ENCODE results near the gene RNF212B. TPM values are rescaled to one million over a fixed set of nuclear protein-coding genes. Genes with fewer than 3 reads are reported as not detected.
"Not testable (repeated sequence)": the region's sequence is repeated elsewhere in the genome, so short reads cannot be mapped to it uniquely, and the experiment has no call there.

RNF212B gene
- total and polyA plus RNA-seq, 2 donors (not counting 3 experiments of a cell fraction or from before 2014, with no cell fraction given): not detected

DNA sequence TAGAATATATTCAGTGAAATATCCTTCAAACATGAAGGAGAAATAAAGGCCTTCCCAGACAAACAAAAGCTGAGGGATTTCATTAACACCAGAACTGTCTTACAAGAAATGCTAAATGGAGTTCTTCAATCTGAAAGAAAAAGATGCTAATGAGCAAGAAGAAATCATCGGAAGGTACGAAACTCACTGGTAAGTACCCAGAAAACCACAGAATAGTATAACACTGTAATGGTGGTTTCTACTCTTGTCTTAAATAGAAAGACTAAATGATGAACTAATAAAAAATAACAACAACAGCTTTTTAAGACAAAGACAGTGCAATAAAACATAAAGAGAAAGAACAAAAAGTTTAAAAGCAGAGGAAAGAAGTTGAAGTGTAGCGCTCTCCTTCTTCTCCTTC, 18.7 kb upstream of the RNF212B start:
- Histone ChIP-seq H3K27me3 (ENCODE audit: control insufficient read depth in 2 of 2, insufficient read depth in 2 of 2, low read length in 2 of 2) (peaks cover 0 to 3% of the 10 kb centered on the region in 2 experiments), H3K36me3 (ENCODE audit: control insufficient read depth in 2 of 2, extremely low read depth in 1 of 2, insufficient read depth in 2 of 2, low read length in 2 of 2) (no peaks in the 10 kb centered on the region), H3K9ac (replicated peaks; ENCODE audit: extremely low read depth, insufficient read depth, low read length) (no peak overlapping the region), H3K4me2 (ENCODE audit: insufficient read depth, low read length) (no peak overlapping the region), H3K9me3 (replicated peaks; ENCODE audit: control insufficient read depth, insufficient read depth, low read length) (no peaks in the 10 kb centered on the region), H3K79me2 (ENCODE audit: control insufficient read depth, insufficient read depth, low read length) (no peaks in the 10 kb centered on the region), H3K4me1 (ENCODE audit: control insufficient read depth, extremely low read depth, insufficient read depth, low read length) (no peaks in the 10 kb centered on the region), H3K9me1 (replicated peaks; ENCODE audit: control insufficient read depth, extremely low read depth, insufficient read depth, low read length) (no peaks in the 10 kb centered on the region), H3K4me3 (replicated peaks in 1 of 3; ENCODE audit: insufficient read depth in 1 of 3, low read depth in 1 of 3, low read length in 3 of 3) (no peak overlapping the region), H2AFZ (ENCODE audit: low read depth, low read length) (no peak overlapping the region), H3K27ac (ENCODE audit: insufficient read depth, low read depth, low read length) (no peak overlapping the region), H4K20me1 (replicated peaks; ENCODE audit: control insufficient read depth, extremely low read depth, insufficient read depth, low read length) (no peaks in the 10 kb centered on the region)
- FAIRE-seq (no peak), DNase-seq (ENCODE audit: low read depth, low spot score) (no peak)
- dilution Hi-C loops (cut with MboI; ENCODE audit: extremely low pct_ligation_motif_present, low sequenced_read_pairs): no loop called here
- POLR2A ChIA-PET: no interaction called here
- TF ChIP-seq GATA2 (IDR thresholded peaks at IDR 0.05; ENCODE audit: insufficient read depth, insufficient read length, low read depth, low read length): no peak
- TF ChIP-seq, protein P1, sequence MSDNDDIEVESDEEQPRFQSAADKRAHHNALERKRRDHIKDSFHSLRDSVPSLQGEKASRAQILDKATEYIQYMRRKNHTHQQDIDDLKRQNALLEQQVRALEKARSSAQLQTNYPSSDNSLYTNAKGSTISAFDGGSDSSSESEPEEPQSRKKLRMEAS (IDR thresholded peaks at IDR 0.05; ENCODE audit: insufficient read depth, insufficient read length): no peak
- TF ChIP-seq, protein P2, sequence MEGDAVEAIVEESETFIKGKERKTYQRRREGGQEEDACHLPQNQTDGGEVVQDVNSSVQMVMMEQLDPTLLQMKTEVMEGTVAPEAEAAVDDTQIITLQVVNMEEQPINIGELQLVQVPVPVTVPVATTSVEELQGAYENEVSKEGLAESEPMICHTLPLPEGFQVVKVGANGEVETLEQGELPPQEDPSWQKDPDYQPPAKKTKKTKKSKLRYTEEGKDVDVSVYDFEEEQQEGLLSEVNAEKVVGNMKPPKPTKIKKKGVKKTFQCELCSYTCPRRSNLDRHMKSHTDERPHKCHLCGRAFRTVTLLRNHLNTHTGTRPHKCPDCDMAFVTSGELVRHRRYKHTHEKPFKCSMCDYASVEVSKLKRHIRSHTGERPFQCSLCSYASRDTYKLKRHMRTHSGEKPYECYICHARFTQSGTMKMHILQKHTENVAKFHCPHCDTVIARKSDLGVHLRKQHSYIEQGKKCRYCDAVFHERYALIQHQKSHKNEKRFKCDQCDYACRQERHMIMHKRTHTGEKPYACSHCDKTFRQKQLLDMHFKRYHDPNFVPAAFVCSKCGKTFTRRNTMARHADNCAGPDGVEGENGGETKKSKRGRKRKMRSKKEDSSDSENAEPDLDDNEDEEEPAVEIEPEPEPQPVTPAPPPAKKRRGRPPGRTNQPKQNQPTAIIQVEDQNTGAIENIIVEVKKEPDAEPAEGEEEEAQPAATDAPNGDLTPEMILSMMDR (IDR thresholded peaks at IDR 0.05; ENCODE audit: extremely low read depth in 1 of 2, insufficient read depth in 1 of 2, low read depth in 1 of 2, low read length in 2 of 2): no peak
- no peak for TF ChIP-seq MYC (IDR thresholded peaks at IDR 0.05; ENCODE audit: low read depth, low read length)
- TF ChIP-seq POLR2AphosphoS5 (IDR thresholded peaks at IDR 0.05; ENCODE audit: insufficient read depth, low read depth, low read length): no peak
- no peak for TF ChIP-seq JUN (IDR thresholded peaks at IDR 0.05; ENCODE audit: borderline replicate concordance, insufficient read depth, insufficient read length, low read depth)
- TF ChIP-seq EZH2 (IDR thresholded peaks at IDR 0.05; ENCODE audit: borderline replicate concordance, low read depth, low read length, severe bottlenecking): no peak
- no peak for TF ChIP-seq POLR2A (IDR thresholded peaks at IDR 0.05; ENCODE audit: low read depth, low read length)
- no peak for TF ChIP-seq FOS (IDR thresholded peaks at IDR 0.05; ENCODE audit: borderline replicate concordance, insufficient read depth, low read length)
- intact Hi-C loops (cut with micrococcal nuclease): no loop called here
- BruUV-seq (replicated peaks): no TSS peak
- CTCF ChIA-PET: interaction anchor here (0.9 kb wide), 1 partner anchor 32 kb away, joined by 3 read pairs; no protein-coding TSS in a partner anchor

DNA sequence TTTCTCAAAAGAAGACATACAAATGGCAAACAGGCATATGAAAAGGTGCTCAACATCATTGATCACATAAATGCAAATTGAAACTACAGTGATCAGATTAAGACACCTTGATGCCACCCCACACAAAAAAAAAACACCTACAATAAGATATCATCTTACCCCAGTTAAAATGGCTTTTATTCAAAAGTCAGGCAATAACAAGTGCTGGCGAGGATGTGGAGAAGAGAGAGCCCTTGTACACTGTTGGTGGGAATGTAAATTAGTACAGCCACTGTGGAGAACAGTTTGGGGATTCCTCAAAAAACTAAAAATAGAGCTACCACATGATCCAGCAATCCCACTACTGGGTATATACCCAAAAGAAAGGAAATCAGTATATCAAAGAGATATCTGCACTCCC, 12.8 kb upstream of the RNF212B start:
- BruUV-seq (replicated peaks); FAIRE-seq: not testable (repeated sequence)
- CTCF ChIA-PET: interaction anchor here (0.6 to 1.8 kb wide), 3 partner anchors 9 to 104 kb away, joined by 4 to 7 read pairs (median 4); no protein-coding TSS in a partner anchor

More for the DNA sequence above, 12.8 kb upstream of the RNF212B start:
- dilution Hi-C loops (cut with MboI; ENCODE audit: extremely low pct_ligation_motif_present, low sequenced_read_pairs); H3K79me2 ChIP-seq (ENCODE audit: control insufficient read depth, insufficient read depth, low read length); H4K20me1 ChIP-seq (replicated peaks; ENCODE audit: control insufficient read depth, extremely low read depth, insufficient read depth, low read length); H3K36me3 ChIP-seq (ENCODE audit: control insufficient read depth in 2 of 2, extremely low read depth in 1 of 2, insufficient read depth in 2 of 2, low read length in 2 of 2); H3K9ac ChIP-seq (replicated peaks; ENCODE audit: extremely low read depth, insufficient read depth, low read length); DNase-seq (ENCODE audit: low read depth, low spot score); H3K4me1 ChIP-seq (ENCODE audit: control insufficient read depth, extremely low read depth, insufficient read depth, low read length); H3K27me3 ChIP-seq (ENCODE audit: control insufficient read depth in 2 of 2, insufficient read depth in 2 of 2, low read length in 2 of 2); H3K9me1 ChIP-seq (replicated peaks; ENCODE audit: control insufficient read depth, extremely low read depth, insufficient read depth, low read length); intact Hi-C loops (cut with micrococcal nuclease); H2AFZ ChIP-seq (ENCODE audit: low read depth, low read length); H3K4me2 ChIP-seq (ENCODE audit: insufficient read depth, low read length); H3K4me3 ChIP-seq (replicated peaks in 1 of 3; ENCODE audit: insufficient read depth in 1 of 3, low read depth in 1 of 3, low read length in 3 of 3); H3K27ac ChIP-seq (ENCODE audit: insufficient read depth, low read depth, low read length); H3K9me3 ChIP-seq (replicated peaks; ENCODE audit: control insufficient read depth, insufficient read depth, low read length): not testable (repeated sequence)
- POLR2A ChIA-PET: interaction anchor here (0.8 kb wide), 1 partner anchor 24 kb away, joined by 3 read pairs; no protein-coding TSS in a partner anchor

Data from endothelial cell of umbilical vein (primary cell).